GM18520 (cell line): ENCODE measurements around the gene USP20.

Source experiments
- ATAC-seq: cut with Tn5 transposase; IDR thresholded peaks from one replicate; pipeline ENCODE4 v1.9.1; 2021; ENCODE audit not compliant: unreplicated experiment

The USP20 gene

DNA sequence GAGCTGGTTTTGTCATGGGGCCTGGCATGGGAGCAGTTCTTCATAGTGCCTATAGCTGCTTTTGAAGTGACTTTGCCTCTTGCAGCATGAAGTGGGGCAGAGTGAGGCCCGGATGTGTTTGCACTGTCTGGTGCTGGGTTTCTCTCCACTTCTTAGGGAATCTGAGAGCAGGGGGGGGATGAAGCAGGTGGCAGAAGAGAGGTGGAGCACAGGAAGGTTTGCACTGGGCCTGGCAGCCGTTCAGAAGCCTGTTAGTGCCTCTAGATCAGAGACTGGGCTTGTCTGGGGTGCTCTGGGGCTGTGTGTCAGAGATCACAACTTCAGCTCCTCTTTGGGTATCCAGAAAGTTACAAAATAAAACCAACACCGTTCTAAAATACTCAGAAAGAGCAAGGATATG is 18.4 kb downstream of the USP20 start:
- no peak for ATAC-seq

- no peak for ATAC-seq
These were observed 19.4 kb downstream of the USP20 start for GRCh38 chr9:129854588-129855110.

DNA sequence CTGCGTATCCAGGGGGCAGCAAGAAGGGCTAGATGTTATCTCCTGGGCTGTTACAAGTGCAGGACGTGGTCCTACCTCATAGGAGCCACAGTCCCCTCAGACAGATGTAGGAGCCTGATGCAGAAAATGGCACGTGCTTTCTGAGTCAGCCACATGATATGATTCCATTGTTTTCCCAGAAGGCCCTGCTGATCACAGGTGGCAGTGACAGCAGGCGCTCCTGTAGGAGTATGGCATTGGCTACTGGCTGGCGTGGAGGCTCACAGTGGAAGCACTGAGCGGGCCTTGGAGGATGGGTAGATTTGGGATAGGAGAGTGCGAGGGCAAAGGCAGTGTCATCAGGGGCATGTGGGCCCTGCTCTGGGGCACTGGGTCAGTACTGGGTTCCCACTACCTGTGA is 21.9 kb downstream of the USP20 start:
- no peak for ATAC-seq

DNA sequence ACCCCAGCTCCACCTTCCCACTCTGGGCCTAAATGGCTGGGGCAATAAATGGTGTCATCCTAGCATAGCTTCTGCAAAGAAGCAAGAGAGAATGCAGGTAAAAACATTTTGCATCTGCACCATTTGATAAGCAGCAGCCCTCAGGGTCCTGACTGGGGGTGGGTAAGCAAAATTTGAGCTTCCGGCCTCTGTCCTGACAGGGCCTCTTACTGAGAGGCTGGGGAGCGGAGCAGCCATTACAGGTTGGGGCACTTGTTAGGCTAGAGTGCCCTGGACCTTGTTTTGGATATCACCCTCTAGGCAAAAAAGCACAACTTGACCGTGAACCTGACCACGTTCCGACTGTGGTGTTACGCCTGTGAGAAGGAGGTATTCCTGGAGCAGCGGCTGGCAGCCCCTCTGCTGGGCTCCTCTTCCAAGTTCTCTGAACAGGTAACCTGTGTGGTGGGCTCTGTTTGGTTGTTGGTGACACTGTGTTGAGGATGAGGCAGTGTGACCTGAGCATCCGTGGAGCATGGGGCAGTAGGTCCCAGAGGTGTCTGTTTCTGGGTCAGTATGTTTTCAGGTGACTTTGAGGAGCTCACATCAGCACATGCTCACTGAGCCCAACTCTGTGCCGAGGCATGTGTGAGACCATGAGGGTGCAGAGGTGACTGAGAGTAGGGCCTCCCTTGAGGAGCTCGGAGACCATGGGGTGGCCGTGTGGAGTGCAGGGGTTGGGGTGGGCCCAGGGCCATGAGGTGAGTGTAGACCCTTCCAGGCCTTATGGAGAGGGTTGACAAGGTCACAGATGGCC is 23.1 kb downstream of the USP20 start:
- no peak for ATAC-seq

- ATAC-seq = no peak
These were observed 25.6 kb downstream of the USP20 start for GRCh38 chr9:129860653-129861446.

DNA sequence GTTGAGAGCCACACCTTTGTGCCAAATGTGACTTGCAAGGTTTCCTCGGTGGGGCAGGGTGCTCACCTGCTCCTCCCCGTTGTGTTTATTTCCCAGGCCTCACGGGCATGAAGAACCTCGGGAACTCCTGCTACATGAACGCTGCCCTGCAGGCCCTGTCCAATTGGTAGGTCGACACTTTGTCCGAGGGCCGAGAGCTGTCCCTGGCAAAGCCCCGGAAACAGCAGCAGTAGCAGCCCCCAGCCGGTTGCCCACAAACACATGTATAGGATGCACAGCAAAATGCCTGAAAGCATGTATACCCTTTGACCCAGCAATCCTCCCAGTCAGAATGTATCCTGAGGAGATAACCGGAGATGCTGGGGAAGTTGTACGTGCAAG is 26.2 kb downstream of the USP20 start:
- ATAC-seq = no peak

GRCh38 chr9:129863059-129863690 is 27.9 kb downstream of the USP20 start:
- ATAC-seq = no peak

DNA sequence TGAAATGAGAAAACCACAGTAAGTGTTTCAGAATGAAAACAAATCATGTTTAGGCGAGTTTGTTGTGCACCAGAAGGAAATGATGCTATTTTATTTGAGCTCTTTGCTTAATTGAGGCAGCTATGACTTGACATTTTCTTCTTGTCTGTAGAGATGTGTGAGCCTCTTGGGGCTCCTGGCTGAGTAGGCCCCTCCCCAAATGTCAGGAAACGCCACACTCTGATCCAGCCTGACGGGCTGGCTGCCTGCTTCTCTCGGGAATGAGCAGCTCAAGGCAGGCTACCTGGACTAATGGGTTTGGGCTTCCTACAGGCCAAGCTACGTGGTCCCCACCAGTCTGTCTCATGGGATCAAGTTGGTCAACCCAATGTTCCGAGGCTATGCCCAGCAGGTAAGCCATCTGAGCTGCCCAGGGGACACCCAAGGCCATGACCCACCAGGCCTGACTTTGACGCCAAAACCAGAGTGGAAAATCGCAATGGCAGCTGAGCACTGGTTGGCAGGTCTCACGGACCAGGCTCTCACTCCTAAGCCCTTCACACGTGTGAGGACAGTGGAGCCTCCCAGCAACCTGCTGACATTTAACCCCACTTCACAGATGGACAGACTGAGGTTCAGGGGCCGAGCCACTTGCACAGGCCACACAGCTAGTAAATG is 29.9 kb downstream of the USP20 start:
- ATAC-seq = no peak

- ATAC-seq = no peak
These were observed 30.5 kb downstream of the USP20 start for GRCh38 chr9:129865668-129866320.

DNA sequence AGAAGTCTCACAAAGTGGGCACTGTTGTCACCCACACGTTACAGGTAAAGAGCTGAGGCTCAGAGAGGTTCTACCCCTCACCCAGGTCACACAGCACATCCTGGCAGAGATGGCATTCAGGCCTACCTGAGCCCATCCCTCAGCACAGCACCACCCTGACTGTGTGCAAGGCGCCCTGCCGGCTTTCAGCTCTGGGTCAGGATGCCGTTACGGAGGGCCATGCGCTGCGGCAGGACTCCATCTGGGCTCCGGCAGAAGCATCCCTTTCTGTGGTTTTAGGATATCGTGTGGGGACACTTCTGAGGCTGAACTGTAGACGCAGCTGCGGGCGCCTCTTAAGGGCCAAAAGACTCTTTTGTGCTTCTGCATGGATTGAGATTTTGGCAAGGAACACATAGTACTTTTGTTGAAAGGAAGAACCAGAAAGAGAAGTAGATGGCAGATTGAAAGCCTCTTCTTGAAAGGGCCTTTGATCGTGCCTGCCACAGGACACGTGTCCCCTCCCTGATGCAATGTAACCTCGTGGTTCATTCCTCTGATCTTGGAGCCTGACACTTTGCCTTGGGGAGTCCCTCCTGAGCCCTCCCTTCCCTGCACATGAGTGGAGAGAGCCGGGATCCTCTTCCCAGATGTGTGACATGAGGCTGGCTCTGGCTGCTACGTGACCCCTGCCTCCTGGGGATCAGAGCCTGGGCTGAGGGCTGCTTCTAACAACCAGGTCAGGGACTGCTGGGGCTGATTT is 31.3 kb downstream of the USP20 start:
- ATAC-seq = no peak

- no peak for ATAC-seq
These were observed 32.1 kb downstream of the USP20 start for GRCh38 chr9:129867136-129868022.

DNA sequence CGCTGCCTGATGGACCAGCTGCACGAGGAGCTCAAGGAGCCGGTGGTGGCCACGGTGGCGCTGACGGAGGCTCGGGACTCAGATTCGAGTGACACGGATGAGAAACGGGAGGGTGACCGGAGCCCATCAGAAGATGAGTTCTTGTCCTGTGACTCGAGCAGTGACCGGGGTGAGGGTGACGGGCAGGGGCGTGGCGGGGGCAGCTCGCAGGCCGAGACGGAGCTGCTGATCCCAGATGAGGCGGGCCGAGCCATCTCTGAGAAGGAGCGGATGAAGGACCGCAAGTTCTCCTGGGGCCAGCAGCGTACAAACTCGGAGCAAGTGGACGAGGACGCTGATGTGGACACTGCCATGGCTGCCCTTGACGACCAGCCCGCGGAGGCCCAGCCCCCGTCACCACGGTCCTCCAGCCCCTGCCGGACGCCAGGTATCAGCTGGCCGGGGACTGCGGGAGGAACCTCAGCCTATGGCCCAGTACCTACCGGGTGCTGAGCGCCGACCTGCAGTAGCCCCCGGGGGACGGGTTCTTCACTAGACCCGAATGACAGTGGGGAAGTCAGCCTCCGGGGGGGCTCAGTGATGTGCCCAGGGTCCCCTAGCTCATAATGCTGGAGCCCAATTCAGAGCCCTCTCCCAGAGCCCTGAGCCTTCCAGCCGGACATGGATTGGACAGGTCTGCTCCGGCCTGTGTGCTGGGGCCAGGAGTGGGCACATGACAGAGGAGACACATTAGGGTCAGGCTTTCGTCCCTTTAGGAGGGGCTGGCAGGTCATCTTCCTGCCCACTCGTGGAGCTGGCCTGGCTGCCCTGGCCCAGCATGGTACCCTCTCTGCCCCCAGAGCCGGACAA is 33.0 kb downstream of the USP20 start:
- no peak for ATAC-seq

- no peak for ATAC-seq
These were observed 33.7 kb downstream of the USP20 start for GRCh38 chr9:129868872-129869486.

GRCh38 chr9:129869585-129870501 is 34.6 kb downstream of the USP20 start:
- ATAC-seq = no peak

GRCh38 chr9:129871046-129871445 is 35.8 kb downstream of the USP20 start:
- no peak for ATAC-seq

GRCh38 chr9:129873563-129874190 is 38.4 kb downstream of the USP20 start:
- no peak for ATAC-seq
